Measurements from ENCODE around the gene ARHGEF12.

ARHGEF12 gene

GRCh38 chr11:120432056-120433018 lies 96.1 kb downstream of the ARHGEF12 start:
- no peak for DNase-seq

GRCh38 chr11:120441592-120441991 lies 105.4 kb downstream of the ARHGEF12 start:
- DNase-seq: no peak

- DNase-seq: no peak
Observed at GRCh38 chr11:120442031-120442430, 105.8 kb downstream of the ARHGEF12 start.

- no peak for DNase-seq
Observed at GRCh38 chr11:120446802-120447201, 110.6 kb downstream of the ARHGEF12 start.

GRCh38 chr11:120448240-120448639 lies 112.0 kb downstream of the ARHGEF12 start:
- no peak for DNase-seq

- no peak for DNase-seq
Observed at GRCh38 chr11:120455487-120455886, 119.3 kb downstream of the ARHGEF12 start.

- no peak for DNase-seq
Observed at GRCh38 chr11:120457996-120458395, 121.8 kb downstream of the ARHGEF12 start.

- no peak for DNase-seq
Observed at GRCh38 chr11:120462825-120463224, 126.6 kb downstream of the ARHGEF12 start.

- no peak for DNase-seq
Observed at GRCh38 chr11:120465921-120466534, 129.8 kb downstream of the ARHGEF12 start.

- no peak for DNase-seq
Observed at GRCh38 chr11:120467627-120468026, 131.4 kb downstream of the ARHGEF12 start.

- DNase-seq: no peak
Observed at GRCh38 chr11:120471131-120471530, 134.9 kb downstream of the ARHGEF12 start.

GRCh38 chr11:120471994-120472393 lies 135.8 kb downstream of the ARHGEF12 start:
- no peak for DNase-seq

- no peak for DNase-seq
Observed at GRCh38 chr11:120473503-120473902, 137.3 kb downstream of the ARHGEF12 start.

- no peak for DNase-seq
Observed at GRCh38 chr11:120482149-120482548, 145.9 kb downstream of the ARHGEF12 start.

- no peak for DNase-seq
Observed at GRCh38 chr11:120484722-120485121, 148.5 kb downstream of the ARHGEF12 start.

- DNase-seq: no peak
Observed at GRCh38 chr11:120486138-120486537, 149.9 kb downstream of the ARHGEF12 start.

- DNase-seq: no peak
Observed at GRCh38 chr11:120489799-120490198, 153.6 kb downstream of the ARHGEF12 start.

- no peak for DNase-seq
Observed at GRCh38 chr11:120492486-120492885, 156.3 kb downstream of the ARHGEF12 start.

- DNase-seq: no peak
Observed at GRCh38 chr11:120494595-120494994, 158.4 kb downstream of the ARHGEF12 start.

- no peak for DNase-seq
Observed at GRCh38 chr11:120499088-120499487, 162.9 kb downstream of the ARHGEF12 start.

GRCh38 chr11:120499859-120500258 lies 163.6 kb downstream of the ARHGEF12 start:
- DNase-seq: no peak

GRCh38 chr11:120500414-120501071 lies 164.3 kb downstream of the ARHGEF12 start:
- no peak for DNase-seq

GRCh38 chr11:120501440-120501839 lies 165.2 kb downstream of the ARHGEF12 start:
- DNase-seq: no peak
